HEK293 (cell line): ENCODE measurements around the gene MRPL48.

ENCODE experiments used
- FEZF1 ChIP-seq: fragments of 450-650 bp; formaldehyde crosslinking; IDR thresholded peaks from 2 replicates; pipeline ENCODE4 v1.5.1; 2016; ENCODE audit warnings: missing biosample characterization, missing genetic modification characterization
- GLI4 ChIP-seq: fragments of 450-650 bp; formaldehyde crosslinking; IDR thresholded peaks from 2 replicates; pipeline ENCODE4 v1.5.1; 2016; ENCODE audit warnings: missing biosample characterization, missing genetic modification characterization
- REPIN1 ChIP-seq: fragments of 450-650 bp; formaldehyde crosslinking; IDR thresholded peaks from 2 replicates; pipeline ENCODE4 v1.5.1; 2017; ENCODE audit warnings: missing biosample characterization, missing genetic modification characterization, low read depth
- REST ChIP-seq: fragments of 450-650 bp; formaldehyde crosslinking; IDR thresholded peaks from 2 replicates; pipeline ENCODE4 v1.5.1; 2016; ENCODE audit warnings: missing biosample characterization, missing genetic modification characterization
- TCF7L2 ChIP-seq: IDR thresholded peaks from 2 replicates; pipeline ENCODE4 v1.6.1; 2011; ENCODE audit warnings: low read depth, mild to moderate bottlenecking, inconsistent platforms, low read length, moderate library complexity, borderline replicate concordance
- ZBTB8A ChIP-seq: fragments of 450-650 bp; formaldehyde crosslinking; IDR thresholded peaks from 2 replicates; pipeline ENCODE4 v1.5.1; 2016; ENCODE audit warnings: missing biosample characterization, missing genetic modification characterization
- ZNF10 ChIP-seq: fragments of 450-650 bp; formaldehyde crosslinking; IDR thresholded peaks from 2 replicates; pipeline ENCODE4 v1.5.1; 2017; ENCODE audit warnings: missing biosample characterization, missing genetic modification characterization
- ZNF155 ChIP-seq: fragments of 450-650 bp; formaldehyde crosslinking; IDR thresholded peaks from 2 replicates; pipeline ENCODE4 v1.5.1; 2016; ENCODE audit warnings: missing biosample characterization, missing genetic modification characterization
- ZNF18 ChIP-seq: fragments of 450-650 bp; formaldehyde crosslinking; IDR thresholded peaks from 2 replicates; pipeline ENCODE4 v1.5.1; 2016; ENCODE audit warnings: missing biosample characterization, missing genetic modification characterization
- ZNF2 ChIP-seq: fragments of 450-650 bp; formaldehyde crosslinking; IDR thresholded peaks from 2 replicates; pipeline ENCODE4 v1.5.1; 2016; ENCODE audit warnings: missing biosample characterization, missing genetic modification characterization
- ZNF202 ChIP-seq: fragments of 450-650 bp; formaldehyde crosslinking; IDR thresholded peaks from 2 replicates; pipeline ENCODE4 v1.5.1; 2016; ENCODE audit warnings: missing biosample characterization, missing genetic modification characterization, borderline replicate concordance
- ZNF214 ChIP-seq: fragments of 450-650 bp; formaldehyde crosslinking; IDR thresholded peaks from 2 replicates; pipeline ENCODE4 v1.5.1; 2017; ENCODE audit warnings: missing biosample characterization, mild to moderate bottlenecking, missing genetic modification characterization, borderline replicate concordance
- ZNF23 ChIP-seq: fragments of 450-650 bp; formaldehyde crosslinking; IDR thresholded peaks from 2 replicates; pipeline ENCODE4 v1.5.1; 2016; ENCODE audit warnings: missing biosample characterization, missing genetic modification characterization, borderline replicate concordance
- ZNF404 ChIP-seq: fragments of 450-650 bp; formaldehyde crosslinking; IDR thresholded peaks from 2 replicates; pipeline ENCODE4 v1.5.1; 2017; ENCODE audit warnings: missing biosample characterization, missing genetic modification characterization
- ZNF423 ChIP-seq: fragments of 450-650 bp; formaldehyde crosslinking; IDR thresholded peaks from 2 replicates; pipeline ENCODE4 v1.5.1; 2016; ENCODE audit warnings: missing biosample characterization, missing genetic modification characterization
- ZNF473 ChIP-seq: fragments of 450-650 bp; formaldehyde crosslinking; IDR thresholded peaks from 2 replicates; pipeline ENCODE4 v1.5.1; 2017; ENCODE audit warnings: missing biosample characterization, missing genetic modification characterization
- ZNF488 ChIP-seq: fragments of 450-650 bp; formaldehyde crosslinking; IDR thresholded peaks from 2 replicates; pipeline ENCODE4 v1.5.1; 2016; ENCODE audit warnings: missing biosample characterization, missing genetic modification characterization
- ZNF560 ChIP-seq: fragments of 450-650 bp; formaldehyde crosslinking; IDR thresholded peaks from 2 replicates; pipeline ENCODE4 v1.5.1; 2017; ENCODE audit warnings: missing biosample characterization, missing genetic modification characterization, borderline replicate concordance
- ZNF623 ChIP-seq: fragments of 450-650 bp; formaldehyde crosslinking; IDR thresholded peaks from 2 replicates; pipeline ENCODE4 v1.5.1; 2016; ENCODE audit warnings: missing biosample characterization, missing genetic modification characterization
- ZNF76 ChIP-seq: fragments of 450-650 bp; formaldehyde crosslinking; IDR thresholded peaks from 2 replicates; pipeline ENCODE4; 2016; ENCODE audit warnings: low read depth, missing biosample characterization, missing genetic modification characterization, borderline replicate concordance
- ZNF830 ChIP-seq: fragments of 450-650 bp; IDR thresholded peaks from 2 replicates; pipeline ENCODE4 v1.5.0; 2018; ENCODE audit warnings: missing biosample characterization, missing genetic modification characterization, low read depth, mild to moderate bottlenecking, moderate library complexity
- TF ChIP-seq, protein P1 (sequence below): IDR thresholded peaks from 2 replicates; pipeline ENCODE4 v1.6.1; 2011; ENCODE audit warnings: mild to moderate bottlenecking, low read depth, low read length, borderline replicate concordance
- TF ChIP-seq, protein P2 (sequence below): fragments of 450-650 bp; formaldehyde crosslinking; IDR thresholded peaks from 2 replicates; pipeline ENCODE4 v1.5.1; 2016; ENCODE audit warnings: missing biosample characterization, missing genetic modification characterization
- TF ChIP-seq, protein P3 (sequence below): fragments of 450-650 bp; formaldehyde crosslinking; IDR thresholded peaks from 2 replicates; pipeline ENCODE4 v1.5.1; 2017; ENCODE audit warnings: missing biosample characterization, missing genetic modification characterization
- TF ChIP-seq, protein P4 (sequence below): fragments of 450-650 bp; formaldehyde crosslinking; IDR thresholded peaks from 2 replicates; pipeline ENCODE4 v1.5.1; 2017; ENCODE audit warnings: missing biosample characterization, missing genetic modification characterization

MRPL48 gene

DNA sequence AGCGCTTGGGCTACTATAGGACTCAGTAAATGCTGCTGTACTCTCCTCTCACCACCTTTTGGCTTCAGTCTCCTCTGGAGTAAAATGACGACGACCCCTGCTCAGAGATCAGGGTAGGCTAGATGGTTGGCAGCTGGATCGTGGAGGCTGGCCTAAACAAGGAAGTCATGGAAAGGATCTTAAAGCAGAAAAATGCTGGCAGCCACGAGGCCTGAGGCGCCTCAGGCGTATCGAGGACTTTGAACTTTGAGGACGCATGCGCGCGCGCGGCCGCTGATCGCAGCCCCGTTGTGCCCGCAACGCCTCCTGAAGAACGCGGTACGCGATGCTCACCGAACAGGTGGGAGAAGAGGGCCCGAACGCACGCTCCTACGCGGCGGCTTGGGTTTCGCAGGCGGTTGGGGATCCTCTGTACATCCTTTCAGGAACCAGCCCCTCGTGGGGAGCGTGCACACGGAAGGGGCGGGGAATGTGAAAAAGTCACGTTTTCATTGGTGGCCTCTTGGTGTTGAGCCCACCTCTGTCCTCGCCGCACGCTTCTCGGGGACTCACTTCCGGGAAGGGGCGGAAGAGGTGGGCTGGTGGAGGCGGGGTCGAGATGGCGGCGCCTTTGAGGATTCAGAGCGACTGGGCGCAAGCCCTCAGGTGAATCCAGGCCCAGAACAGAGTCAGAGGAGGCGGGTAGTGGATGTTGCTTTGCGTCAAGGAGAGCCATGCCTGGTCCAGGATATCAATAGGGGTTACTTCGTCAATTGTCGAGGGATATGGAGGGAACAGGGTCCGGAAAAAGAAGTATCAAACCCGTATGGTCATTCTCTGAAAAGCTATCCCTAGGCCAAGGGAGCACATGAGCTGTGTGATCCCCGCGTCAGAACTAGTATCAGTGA is 89.0 kb downstream of the MRPL48 start, which contains the start of the genes COA4 and PAAF1 (continued):
- TF ChIP-seq ZNF18 (tag by site-specific recombination) (no peak), ZNF423 (tag by site-specific recombination) (no peak), ZNF473 (tag by site-specific recombination) (no peak), ZNF404 (no peak), ZNF76 (tag by site-specific recombination) (no peak; the same call in 1 of the 2 replicates), ZBTB8A (tag by site-specific recombination) (peak; percentile 86), REST (tag by site-specific recombination) (no peak), ZNF830 (tag by site-specific recombination) (no peak), FEZF1 (tag by site-specific recombination) (no peak), GLI4 (no peak), ZNF10 (tag by site-specific recombination) (no peak), ZNF202 (tag by site-specific recombination) (no peak), REPIN1 (tag by site-specific recombination) (no peak), ZNF155 (tag by site-specific recombination) (no peak), ZNF214 (tag by site-specific recombination) (no peak), ZNF488 (tag by site-specific recombination) (no peak), TCF7L2 (peak; percentile 98), ZNF2 (tag by site-specific recombination) (0 out of 2 replicates have a peak, but pooled peaks have one; percentile 18), ZNF560 (tag by site-specific recombination) (no peak), ZNF23 (tag by site-specific recombination) (no peak), ZNF623 (tag by site-specific recombination) (no peak)
- TF ChIP-seq, protein P1, sequence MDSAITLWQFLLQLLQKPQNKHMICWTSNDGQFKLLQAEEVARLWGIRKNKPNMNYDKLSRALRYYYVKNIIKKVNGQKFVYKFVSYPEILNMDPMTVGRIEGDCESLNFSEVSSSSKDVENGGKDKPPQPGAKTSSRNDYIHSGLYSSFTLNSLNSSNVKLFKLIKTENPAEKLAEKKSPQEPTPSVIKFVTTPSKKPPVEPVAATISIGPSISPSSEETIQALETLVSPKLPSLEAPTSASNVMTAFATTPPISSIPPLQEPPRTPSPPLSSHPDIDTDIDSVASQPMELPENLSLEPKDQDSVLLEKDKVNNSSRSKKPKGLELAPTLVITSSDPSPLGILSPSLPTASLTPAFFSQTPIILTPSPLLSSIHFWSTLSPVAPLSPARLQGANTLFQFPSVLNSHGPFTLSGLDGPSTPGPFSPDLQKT = peak; percentile 45; the same call in 1 of the 2 replicates
- TF ChIP-seq, protein P2, sequence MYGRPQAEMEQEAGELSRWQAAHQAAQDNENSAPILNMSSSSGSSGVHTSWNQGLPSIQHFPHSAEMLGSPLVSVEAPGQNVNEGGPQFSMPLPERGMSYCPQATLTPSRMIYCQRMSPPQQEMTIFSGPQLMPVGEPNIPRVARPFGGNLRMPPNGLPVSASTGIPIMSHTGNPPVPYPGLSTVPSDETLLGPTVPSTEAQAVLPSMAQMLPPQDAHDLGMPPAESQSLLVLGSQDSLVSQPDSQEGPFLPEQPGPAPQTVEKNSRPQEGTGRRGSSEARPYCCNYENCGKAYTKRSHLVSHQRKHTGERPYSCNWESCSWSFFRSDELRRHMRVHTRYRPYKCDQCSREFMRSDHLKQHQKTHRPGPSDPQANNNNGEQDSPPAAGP = no peak
- TF ChIP-seq, protein P3, sequence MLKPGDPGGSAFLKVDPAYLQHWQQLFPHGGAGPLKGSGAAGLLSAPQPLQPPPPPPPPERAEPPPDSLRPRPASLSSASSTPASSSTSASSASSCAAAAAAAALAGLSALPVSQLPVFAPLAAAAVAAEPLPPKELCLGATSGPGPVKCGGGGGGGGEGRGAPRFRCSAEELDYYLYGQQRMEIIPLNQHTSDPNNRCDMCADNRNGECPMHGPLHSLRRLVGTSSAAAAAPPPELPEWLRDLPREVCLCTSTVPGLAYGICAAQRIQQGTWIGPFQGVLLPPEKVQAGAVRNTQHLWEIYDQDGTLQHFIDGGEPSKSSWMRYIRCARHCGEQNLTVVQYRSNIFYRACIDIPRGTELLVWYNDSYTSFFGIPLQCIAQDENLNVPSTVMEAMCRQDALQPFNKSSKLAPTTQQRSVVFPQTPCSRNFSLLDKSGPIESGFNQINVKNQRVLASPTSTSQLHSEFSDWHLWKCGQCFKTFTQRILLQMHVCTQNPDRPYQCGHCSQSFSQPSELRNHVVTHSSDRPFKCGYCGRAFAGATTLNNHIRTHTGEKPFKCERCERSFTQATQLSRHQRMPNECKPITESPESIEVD = no peak
- TF ChIP-seq, protein P4, sequence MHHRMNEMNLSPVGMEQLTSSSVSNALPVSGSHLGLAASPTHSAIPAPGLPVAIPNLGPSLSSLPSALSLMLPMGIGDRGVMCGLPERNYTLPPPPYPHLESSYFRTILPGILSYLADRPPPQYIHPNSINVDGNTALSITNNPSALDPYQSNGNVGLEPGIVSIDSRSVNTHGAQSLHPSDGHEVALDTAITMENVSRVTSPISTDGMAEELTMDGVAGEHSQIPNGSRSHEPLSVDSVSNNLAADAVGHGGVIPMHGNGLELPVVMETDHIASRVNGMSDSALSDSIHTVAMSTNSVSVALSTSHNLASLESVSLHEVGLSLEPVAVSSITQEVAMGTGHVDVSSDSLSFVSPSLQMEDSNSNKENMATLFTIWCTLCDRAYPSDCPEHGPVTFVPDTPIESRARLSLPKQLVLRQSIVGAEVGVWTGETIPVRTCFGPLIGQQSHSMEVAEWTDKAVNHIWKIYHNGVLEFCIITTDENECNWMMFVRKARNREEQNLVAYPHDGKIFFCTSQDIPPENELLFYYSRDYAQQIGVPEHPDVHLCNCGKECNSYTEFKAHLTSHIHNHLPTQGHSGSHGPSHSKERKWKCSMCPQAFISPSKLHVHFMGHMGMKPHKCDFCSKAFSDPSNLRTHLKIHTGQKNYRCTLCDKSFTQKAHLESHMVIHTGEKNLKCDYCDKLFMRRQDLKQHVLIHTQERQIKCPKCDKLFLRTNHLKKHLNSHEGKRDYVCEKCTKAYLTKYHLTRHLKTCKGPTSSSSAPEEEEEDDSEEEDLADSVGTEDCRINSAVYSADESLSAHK (tag by site-specific recombination) = no peak
